Forelimb muscle (tissue), 1 donor: Measurements from ENCODE around the gene YPEL4. TPM values are rescaled to one million over a fixed set of nuclear protein-coding genes. Genes with fewer than 3 reads are reported as not detected.

ENCODE experiments used
- DNase-seq: peaks from one replicate; pipeline ENCODE4 v3.0.0-alpha.2; 2013; ENCODE audit warnings: low read depth
- polyA plus RNA-seq: library from polyadenylated mRNA; unstranded; fragments of 120-200 nt; gene quantifications from one replicate; pipeline ENCODE4 v1.2.1, GENCODE V29; 2013; ENCODE audit not compliant: insufficient read length

Gene YPEL4
- polyA plus RNA-seq, 1 donor, result 2.1 TPM

- no peak for DNase-seq
These were observed 1.0 kb upstream of the YPEL4 start for GRCh38 chr11:57650739-57651090.

DNA sequence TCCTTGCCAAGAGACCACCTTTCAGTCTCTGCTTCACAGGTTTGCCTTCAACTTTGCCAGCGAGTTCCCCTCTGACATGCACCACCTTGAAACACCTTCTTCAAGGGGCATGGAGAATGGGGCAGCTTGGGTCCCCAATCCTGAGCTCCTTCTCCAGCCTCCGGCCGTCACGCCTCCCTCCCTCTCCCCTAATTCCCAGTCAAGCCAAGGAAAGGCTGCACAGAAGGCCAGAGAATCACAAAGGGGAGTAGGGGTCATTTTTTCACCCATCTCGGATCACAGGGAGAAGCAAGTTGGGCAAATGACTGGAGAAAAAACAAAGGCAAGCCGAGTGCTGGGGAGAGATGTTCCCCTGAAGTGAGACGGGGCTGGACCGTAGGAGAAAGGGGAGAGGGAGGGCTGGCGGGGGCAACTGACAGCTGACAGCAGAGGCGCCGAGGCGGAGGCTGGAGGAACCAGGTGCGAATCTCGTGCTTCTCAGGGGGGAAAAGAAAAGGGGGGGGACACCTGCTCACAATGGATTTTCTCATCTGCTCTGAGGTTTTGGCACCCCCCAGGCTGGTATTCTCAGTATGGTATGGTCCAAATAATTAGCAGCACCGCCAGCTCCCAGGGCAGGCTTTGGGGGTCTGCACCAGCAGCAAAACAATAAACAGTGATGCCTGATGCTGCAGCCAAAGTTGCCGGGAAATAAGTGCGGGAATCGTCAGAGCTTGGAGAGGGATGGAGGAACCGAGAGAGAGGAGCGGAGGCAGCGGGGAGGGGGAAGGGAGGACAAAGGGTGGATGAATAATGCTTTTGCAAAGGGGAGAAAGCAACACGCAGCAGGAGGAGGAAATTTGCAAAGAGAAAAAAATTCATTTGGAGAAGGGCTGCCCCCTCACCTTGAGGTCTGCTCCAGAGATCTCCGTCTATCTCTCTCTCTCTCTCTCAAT is 644 bp downstream of the YPEL4 start:
- DNase-seq, result no peak

GRCh38 chr11:57647960-57648800 is 1.5 kb downstream of the YPEL4 start:
- no peak for DNase-seq

- DNase-seq, result no peak
These were observed 2.3 kb downstream of the YPEL4 start for GRCh38 chr11:57647372-57647771.

DNA sequence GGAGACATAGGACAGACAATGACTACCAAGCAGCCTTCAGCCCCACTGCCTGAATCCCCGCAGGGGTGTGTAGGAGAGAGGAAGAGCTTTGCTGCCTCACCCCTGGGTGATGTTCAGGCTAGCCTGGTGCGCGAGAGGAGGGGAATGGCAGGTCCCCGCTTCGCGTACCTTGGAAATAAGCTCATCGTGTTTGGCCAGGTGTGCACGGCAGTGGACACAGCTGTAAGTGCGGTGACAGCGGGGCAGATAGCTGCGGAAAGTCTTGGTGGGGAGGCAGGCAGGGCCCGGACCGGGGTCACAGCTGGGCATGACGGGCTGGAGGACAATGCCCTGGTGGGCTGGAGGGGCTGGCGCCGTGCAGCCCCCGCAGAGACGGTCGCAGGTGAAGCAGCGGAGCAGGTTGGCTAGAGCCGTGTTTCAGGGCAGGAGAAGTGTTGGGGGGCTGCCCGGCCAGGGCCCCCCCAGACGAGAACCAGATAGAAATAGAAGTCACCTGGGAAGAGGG is 2.9 kb downstream of the YPEL4 start:
- DNase-seq, result no peak

GRCh38 chr11:57646194-57646798 is 3.4 kb downstream of the YPEL4 start:
- DNase-seq, result no peak

- DNase-seq, result no peak
These were observed 4.0 kb downstream of the YPEL4 start for GRCh38 chr11:57645689-57646085.

DNA sequence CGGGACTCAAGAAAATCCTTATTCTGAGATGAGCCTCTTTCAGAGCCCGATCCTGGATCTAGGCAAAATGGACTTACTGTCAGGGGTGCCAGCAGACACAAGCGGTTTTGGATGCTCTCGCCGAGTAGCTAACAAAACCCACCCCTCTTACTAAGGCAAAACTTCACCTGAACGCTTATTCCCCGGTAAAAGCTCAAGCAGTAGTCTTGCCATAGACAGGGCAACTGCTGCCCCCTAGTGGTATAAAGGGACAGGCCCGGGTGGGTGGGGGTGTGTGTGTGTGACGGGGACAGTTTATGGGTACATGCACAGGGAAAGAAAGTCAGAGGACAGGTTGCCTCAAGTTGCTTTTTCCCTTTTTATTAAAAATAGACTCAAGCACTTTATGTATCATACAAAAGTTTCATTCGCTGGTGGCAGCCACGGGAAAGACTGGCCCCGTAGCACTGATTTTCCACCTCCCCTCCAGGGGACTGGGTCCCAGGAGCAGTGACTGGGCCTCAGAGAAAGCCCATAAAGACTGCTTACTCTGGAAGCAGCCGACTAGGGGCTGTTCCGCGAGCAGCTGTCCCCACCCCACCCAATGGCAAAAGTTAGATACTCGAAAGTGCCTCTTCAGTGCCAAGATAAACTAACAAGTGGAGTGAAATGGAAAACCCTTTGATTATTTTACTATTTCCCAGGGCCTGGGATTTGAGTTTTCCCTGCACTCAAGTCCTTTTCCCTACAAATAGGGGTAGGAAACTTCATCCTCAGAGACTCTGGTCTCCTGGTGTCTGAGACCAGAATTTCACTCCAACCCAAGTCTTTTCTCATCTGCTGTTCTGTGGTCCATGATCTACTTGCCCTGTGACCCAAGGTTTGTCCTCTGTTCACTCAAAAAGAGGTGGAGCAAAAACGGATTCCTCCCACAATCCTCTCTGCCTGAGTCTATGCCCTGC is 4.7 kb downstream of the YPEL4 start:
- DNase-seq, result no peak

DNA sequence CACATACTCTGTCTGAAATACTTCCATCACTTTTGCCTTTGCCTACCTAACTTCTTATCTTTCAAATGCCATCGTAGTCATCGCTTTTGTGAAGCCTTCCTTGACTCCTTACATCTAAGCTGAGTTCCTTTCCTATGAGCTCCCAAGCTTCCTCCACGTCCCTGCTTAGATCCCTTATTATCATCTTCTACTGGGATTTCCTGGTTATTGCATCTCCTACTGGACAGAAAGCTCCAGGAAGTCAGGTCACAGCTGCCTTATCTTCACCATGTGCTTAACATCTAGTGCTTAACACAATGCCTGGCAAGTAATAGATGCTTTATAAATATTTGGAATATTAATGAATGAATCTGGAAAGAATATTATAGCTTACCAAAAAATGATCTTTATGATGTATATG is 5.9 kb downstream of the YPEL4 start:
- no peak for DNase-seq

DNA sequence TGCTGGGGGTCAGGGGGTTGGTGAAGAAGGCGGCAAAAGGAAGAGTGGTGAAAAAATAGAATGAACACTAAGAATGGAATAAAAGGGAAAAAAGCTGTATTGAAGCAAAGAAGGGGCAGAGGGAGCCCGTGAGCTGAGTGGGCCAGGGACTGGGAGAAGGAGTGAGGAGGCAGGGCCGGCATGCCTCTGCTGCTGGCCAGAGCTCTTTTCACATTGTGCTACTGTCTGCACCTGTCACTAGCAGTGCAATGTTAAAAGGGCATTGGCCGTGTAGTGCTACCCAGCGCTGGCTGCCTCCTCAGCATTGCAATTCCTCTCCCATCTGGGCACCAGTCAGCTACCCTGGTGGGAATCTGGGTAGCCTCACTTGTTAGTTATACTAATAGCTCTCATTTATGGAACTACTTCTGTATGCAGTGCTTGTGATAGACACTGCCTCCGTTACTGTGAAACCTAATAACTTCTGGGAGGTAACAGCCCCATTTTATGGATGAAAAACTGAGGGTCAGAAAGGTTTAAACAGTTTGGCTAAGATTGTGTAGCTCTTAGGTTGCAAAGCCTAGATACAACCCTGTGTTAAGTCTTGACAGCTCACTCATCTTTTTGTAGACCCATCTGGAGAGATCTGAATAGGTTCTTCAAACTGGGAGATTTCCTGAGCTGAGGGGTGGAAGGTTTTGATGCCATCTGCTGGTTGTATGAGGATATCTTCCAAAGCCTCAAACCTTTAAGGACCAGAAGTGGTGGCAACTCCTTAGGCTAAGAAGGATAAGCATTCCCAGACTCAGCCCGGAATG is 8.5 kb downstream of the YPEL4 start:
- no peak for DNase-seq

DNA sequence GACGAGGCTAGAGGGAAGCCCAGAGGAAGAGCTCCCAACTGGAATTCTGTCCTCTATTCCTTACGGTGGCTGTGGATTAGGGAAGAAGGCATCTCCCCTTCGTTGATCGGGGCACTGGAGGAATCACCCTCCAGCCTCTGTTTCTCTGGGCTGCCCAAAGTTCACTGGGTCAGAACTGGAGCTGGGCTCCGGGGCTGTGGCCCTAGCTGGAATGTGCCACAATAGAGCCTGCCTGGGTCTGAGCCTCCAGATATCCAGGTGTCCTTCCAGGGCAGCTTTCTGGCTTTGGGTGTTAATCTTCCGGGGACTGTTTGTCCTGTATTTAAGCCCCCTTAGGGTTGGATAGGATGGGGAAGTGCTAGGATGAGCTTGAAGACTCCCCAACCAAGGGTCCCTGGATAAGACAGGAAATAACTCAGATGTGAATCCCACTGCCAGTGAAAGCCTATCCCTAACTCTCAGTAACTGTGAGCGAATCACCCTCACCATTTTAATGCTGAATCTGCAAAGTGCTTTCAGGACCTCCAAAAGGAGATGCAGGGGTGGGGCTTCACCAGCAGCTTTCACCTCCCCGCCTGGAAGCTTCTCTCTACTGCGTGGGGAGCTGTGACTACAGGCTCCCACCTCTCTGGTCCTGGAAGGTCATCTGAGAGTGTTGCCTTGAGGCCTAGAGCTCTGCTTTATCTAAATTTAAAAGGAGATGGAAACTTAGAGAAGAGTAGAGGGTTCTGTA is 9.5 kb downstream of the YPEL4 start:
- DNase-seq, result no peak

DNA sequence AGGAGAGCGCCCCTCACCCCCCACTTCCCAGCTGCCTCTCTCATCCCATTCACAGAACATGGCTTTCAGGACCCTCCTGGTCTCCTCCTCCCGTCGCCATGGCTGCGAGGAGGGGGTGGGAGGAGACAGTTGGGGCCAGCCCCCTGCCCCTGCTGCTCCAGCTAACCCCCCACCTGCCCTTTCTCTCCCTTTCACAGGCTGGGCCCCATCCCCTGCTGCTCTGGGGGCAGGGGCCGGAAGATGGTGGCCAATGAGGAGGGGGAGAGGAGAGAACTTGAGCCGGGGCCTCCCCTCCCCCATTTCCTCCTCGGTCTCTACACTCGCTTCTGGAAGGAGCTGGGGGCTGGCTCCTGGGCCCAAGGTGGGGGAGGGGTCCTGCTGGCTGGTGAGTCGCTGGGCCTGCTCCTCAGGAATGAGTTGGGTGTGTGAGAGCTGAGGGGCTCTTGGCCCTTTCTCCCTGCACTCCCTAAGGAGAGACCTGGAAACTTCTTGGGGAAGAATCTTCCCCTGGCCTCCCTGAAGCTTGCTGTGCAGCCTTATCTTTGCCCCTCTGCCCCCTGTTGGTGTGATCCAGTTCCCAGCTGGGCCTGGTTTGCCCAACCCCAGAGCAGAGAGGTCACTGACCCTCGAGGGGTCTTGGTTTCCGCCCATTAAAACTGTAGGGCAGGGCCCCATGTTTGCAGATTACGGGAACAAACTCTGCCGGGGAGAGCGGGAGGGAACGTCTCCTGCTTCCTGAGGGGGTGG is 10.2 kb downstream of the YPEL4 start:
- no peak for DNase-seq

DNA sequence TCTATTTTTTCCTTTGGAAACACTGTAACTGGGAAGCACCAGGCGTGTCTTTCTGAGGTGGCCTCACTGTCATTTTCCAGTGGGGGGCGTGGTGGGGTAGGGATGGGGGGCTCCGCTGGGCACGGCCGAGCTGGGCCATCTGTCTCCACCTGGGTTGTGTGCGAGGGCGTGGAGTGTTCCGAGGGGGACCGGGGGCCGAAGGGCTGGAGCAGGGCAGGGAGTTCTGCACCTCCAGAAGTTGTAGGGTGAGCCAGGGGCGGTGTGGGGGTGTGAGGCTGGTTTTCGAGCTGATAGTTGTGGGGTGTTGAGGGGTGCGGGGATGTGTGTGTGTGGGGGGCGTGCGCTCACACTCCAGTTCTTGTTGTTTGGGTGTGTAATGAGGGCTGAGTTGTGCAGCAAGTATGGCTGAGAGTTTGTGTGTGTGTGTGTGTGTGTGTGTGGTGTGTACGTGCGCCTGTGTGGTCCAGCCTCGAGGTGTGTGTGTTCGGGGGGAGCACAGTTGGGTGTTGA is 10.8 kb downstream of the YPEL4 start:
- DNase-seq, result no peak

DNA sequence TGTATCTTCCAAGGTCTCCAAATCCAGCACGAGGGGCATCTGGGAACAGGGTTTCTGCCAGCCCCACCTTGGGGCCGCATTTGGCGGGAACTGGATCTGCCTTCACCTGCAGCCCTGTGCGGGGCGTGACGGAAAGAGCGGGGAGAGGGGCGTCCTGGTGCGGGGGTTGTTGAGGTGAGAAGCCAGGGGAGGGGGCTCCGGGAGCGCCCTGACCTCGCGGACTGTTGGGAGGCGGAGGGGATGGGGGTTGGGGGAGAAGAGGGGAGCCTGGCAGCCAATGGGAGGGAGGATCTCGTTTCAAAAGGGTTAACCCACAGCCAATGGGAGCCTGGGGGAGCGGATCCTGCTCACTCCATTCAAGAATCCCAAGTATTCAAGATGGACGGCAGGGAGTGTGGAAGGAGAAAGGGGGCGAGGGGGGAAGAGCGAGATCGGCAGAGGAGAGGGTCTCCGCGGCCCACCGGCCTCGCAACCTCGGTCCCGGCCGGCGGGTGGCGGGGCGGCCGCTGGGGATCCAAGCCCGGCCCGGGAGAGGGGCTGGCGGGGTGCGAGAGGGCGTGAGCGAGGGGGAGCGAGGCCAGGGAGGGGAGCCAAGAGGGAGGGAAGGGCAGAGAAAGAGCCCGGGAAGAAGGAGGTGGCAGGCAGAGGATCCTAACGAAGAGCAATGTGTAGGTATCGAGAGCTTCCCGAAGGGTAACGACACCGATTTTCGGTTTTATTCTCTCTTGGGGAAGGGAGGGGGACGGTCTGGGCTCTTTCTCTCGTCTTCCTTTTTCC is 11.5 kb downstream of the YPEL4 start:
- DNase-seq, result no peak

DNA sequence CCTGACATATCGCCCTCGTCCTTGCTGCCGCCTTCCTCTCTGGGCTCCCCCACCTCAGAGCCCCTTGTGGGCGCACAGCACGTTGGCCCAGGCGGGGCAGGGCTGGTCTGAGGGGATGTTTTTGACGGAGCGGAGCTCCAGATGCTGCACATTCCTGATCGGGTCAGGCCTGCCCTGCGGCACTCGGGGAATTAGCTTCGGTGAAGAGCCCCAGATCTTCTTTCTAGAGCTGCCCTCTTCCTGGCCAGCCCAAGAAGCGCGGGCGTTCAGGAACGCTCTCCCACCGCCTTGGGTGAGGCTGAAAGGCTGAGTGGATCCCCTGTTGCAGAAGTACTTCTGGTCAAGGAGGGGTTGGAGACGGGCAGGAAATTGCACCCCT is 12.1 kb downstream of the YPEL4 start:
- DNase-seq, result no peak

DNA sequence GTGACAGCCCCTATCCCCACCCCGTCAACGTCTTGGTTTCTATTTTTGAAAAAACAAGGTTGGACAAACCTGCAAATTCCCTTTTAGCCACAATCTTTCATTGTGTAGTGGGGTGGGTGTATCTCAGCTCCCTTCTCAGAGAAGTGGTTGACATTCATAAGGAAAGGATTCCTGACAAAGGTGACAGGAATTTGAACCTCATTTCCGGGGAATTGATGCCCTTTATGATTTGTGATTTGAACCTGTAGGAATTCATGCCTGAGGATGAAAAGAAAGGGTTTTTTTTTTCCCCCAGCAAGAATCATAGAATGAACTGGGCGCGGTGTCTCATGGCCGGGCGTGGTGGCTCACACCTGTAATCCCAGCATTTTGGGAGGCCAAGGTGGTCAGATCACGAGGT is 14.5 kb downstream of the YPEL4 start:
- DNase-seq, result no peak

- DNase-seq, result no peak
These were observed 15.4 kb downstream of the YPEL4 start for GRCh38 chr11:57634311-57634710.
